ENCODE results near the gene SIRT6.
"Not testable (repeated sequence)": the region's sequence is repeated elsewhere in the genome, so short reads cannot be mapped to it uniquely, and the experiment has no call there.

Gene SIRT6

GRCh38 chr19:4136680-4137088 lies 45.7 kb downstream of the SIRT6 start:
- DNase-seq (ENCODE audit: low read depth in 2 of 2) = no peak

- DNase-seq (ENCODE audit: low read depth in 2 of 2) = not testable (repeated sequence)
Observed at GRCh38 chr19:4135386-4135785, 47.0 kb downstream of the SIRT6 start.

- DNase-seq (ENCODE audit: low read depth in 2 of 2) = no peak
Observed at GRCh38 chr19:4134351-4134750, 48.0 kb downstream of the SIRT6 start.

- DNase-seq (ENCODE audit: low read depth in 2 of 2) = no peak
Observed at GRCh38 chr19:4130744-4131438, 51.5 kb downstream of the SIRT6 start.

- not testable (repeated sequence) for DNase-seq (ENCODE audit: low read depth in 2 of 2)
Observed at GRCh38 chr19:4129050-4129449, 53.3 kb downstream of the SIRT6 start.

- DNase-seq (ENCODE audit: low read depth in 2 of 2) = not testable (repeated sequence)
Observed at GRCh38 chr19:4127322-4127721, 55.0 kb downstream of the SIRT6 start.

GRCh38 chr19:4124638-4125037 lies 57.7 kb downstream of the SIRT6 start:
- DNase-seq (ENCODE audit: low read depth in 2 of 2) = no peak
